Neuronal stem cell (in vitro differentiated cells): Measurements from ENCODE around the gene CKLF.
A peak's percentile ranks its signal among the peaks of the same experiment; 100 is the strongest.

ENCODE experiments used
- DNase-seq: peaks from one replicate; pipeline ENCODE4 v3.0.0-alpha.2; 2013; ENCODE audit warnings: low spot score
- H2AFZ ChIP-seq: one replicate; pipeline ENCODE4 v1.6.1; 2013; ENCODE audit warnings: mild to moderate bottlenecking, low read length, inconsistent platforms
- H2AK5ac ChIP-seq: 2 replicates; pipeline ENCODE4 v1.6.1; 2013; ENCODE audit warnings: low read depth, mild to moderate bottlenecking, inconsistent platforms, low read length, moderate library complexity, mixed read lengths
- H2BK120ac ChIP-seq: 2 replicates; pipeline ENCODE4 v1.6.1; 2013; ENCODE audit warnings: low read depth, mild to moderate bottlenecking, inconsistent platforms, low read length, moderate library complexity, mixed read lengths
- H2BK12ac ChIP-seq: one replicate; pipeline ENCODE4 v1.6.1; 2013; ENCODE audit warnings: low read length, inconsistent platforms
- H2BK15ac ChIP-seq: 2 replicates; pipeline ENCODE4 v1.6.1; 2013; ENCODE audit warnings: mild to moderate bottlenecking, low read length, inconsistent platforms, mixed read lengths
- H2BK5ac ChIP-seq: one replicate; pipeline ENCODE4 v1.6.1; 2013; ENCODE audit warnings: inconsistent platforms, mild to moderate bottlenecking, low read length, moderate library complexity
- H3K14ac ChIP-seq: one replicate; pipeline ENCODE4 v1.6.1; 2013; ENCODE audit warnings: low read length, inconsistent platforms
- H3K18ac ChIP-seq: 2 replicates; pipeline ENCODE4 v1.6.1; 2013; ENCODE audit warnings: low read length, inconsistent platforms
- H3K23ac ChIP-seq: 2 replicates; pipeline ENCODE4 v1.6.1; 2013; ENCODE audit warnings: low read depth, mild to moderate bottlenecking, mixed read lengths, low read length, inconsistent platforms; ENCODE audit not compliant: poor library complexity
- H3K27ac ChIP-seq: replicated peaks from 3 replicates; pipeline ENCODE4 v1.5.1; 2013; ENCODE audit warnings: low read length, inconsistent platforms
- H3K27me3 ChIP-seq, 3 experiments: 2 replicates each; pipeline ENCODE4 v1.6.1; 2013; ENCODE audit warnings: low read length in 3 of 3, mild to moderate bottlenecking in 2 of 3, inconsistent platforms in 1 of 3, low read depth in 1 of 3, mixed read lengths in 1 of 3, moderate library complexity in 1 of 3; ENCODE audit not compliant: control insufficient read depth in 3 of 3, insufficient read depth in 3 of 3
- H3K36me3 ChIP-seq, 2 donors: replicated peaks in 1 of 2; 2 replicates each; pipeline ENCODE4 v1.6.1; 2013; ENCODE audit warnings: low read length in 2 of 2; ENCODE audit not compliant: control insufficient read depth in 2 of 2, insufficient read depth in 2 of 2
- H3K4ac ChIP-seq: 2 replicates; pipeline ENCODE4 v1.6.1; 2013; ENCODE audit warnings: inconsistent platforms, mild to moderate bottlenecking, low read length, moderate library complexity
- H3K4me1 ChIP-seq, 2 donors: 1 replicate in 1 of 2; 2 replicates in 1 of 2; pipeline ENCODE4 v1.6.1; 2013; ENCODE audit warnings: low read length in 2 of 2, low read depth in 1 of 2; ENCODE audit not compliant: control insufficient read depth in 2 of 2, insufficient read depth in 1 of 2
- H3K4me2 ChIP-seq: one replicate; pipeline ENCODE4 v1.6.1; 2013; ENCODE audit warnings: mild to moderate bottlenecking, low read length, inconsistent platforms; ENCODE audit not compliant: insufficient read depth, poor library complexity, severe bottlenecking
- H3K4me3 ChIP-seq, 2 donors: 2 replicates each; pipeline ENCODE4 v1.5.1; 2013; ENCODE audit warnings: low read length in 2 of 2, mild to moderate bottlenecking in 2 of 2, inconsistent platforms in 1 of 2, moderate library complexity in 1 of 2
- H3K79me1 ChIP-seq: one replicate; pipeline ENCODE4 v1.6.1; 2013; ENCODE audit warnings: low read depth, mild to moderate bottlenecking, inconsistent platforms, low read length, moderate library complexity
- H3K9ac ChIP-seq: one replicate; pipeline ENCODE4 v1.6.1; 2013; ENCODE audit warnings: mild to moderate bottlenecking, low read depth, low read length, inconsistent platforms; ENCODE audit not compliant: poor library complexity
- H3K9me3 ChIP-seq, 2 donors: replicated peaks in 1 of 2; 2 replicates each; pipeline versions ENCODE3 to v1.6.1; 2013; ENCODE audit warnings: low read length in 2 of 2, mild to moderate bottlenecking in 2 of 2, inconsistent platforms in 1 of 2, low read depth in 1 of 2, mixed read lengths in 1 of 2, moderate library complexity in 1 of 2; ENCODE audit not compliant: control insufficient read depth in 2 of 2, insufficient read depth in 1 of 2
- H4K8ac ChIP-seq: one replicate; pipeline ENCODE4 v1.6.1; 2013; ENCODE audit warnings: low read depth, mild to moderate bottlenecking, inconsistent platforms, low read length, moderate library complexity
- H4K91ac ChIP-seq: one replicate; pipeline ENCODE4 v1.6.1; 2013; ENCODE audit warnings: low read length, low read depth, mild to moderate bottlenecking, inconsistent platforms; ENCODE audit not compliant: poor library complexity
- WGBS, 2 donors: extraction: QIAGEN DNeasy Blood & Tissue Kit; methylation state at CpG; one replicate each; pipeline ENCODE4 v1.1.7; 2013; ENCODE audit warnings: missing lambda C conversion rate in 2 of 2, mixed read lengths in 1 of 2; ENCODE audit not compliant: insufficient read length in 2 of 2, insufficient replicate concordance in 1 of 2; ENCODE audit errors: extremely low coverage in 2 of 2; 5-methylcytosine and 5-hydroxymethylcytosine counted together

CKLF gene

DNA sequence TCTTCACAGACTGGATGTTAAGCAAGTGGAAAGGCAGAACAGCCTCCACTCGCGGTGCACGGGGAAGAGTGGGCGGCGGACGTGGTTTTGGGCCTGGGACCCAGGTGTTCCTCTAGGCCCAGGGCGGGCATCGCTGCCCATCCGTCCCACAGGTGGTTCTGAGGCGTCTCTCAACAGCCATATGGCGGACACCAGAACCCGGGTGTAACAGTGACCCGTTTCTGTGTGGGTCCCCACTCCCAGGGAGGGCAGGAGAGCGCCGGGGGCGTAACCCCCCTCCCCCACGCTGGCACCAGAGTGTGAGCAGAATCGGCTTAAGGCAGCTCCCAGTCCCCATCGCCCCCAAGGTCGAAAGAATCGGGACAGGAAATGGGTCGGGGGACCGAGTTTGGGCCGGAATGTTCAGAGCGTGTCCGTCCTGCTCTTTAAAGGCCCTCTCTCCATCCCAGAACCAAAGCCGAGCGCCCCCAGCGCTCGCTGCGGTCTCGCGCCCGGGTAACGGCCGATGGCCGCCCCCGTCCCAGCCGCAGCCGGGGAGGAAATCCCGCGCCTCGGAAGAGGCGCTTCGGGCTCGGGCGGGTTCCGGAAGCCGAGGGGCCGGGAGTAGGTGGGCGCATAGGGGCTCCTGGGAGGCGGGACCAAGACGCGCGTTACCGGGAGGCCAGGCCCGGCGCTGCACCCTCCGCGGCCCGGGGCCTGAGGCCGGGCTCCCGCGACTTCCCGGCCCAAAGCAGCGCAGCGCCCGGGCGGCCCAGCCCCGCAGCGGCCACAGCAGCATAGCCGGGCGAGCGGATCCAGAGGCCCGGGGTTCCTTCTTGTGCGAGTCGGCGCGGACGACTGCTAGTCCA is 2.9 kb upstream of the CKLF start, which contains the start of gene TK2:
TSS of gene TK2 (minus strand) at position 839 of the 848 bp plus-strand sequence. CDS start at position 778, 61 bp downstream.
- no CpG with 5 or more reads among the region's 80 CpGs for WGBS, 2 donors
- peak within 1 kb of the TSS; percentile 58 to 82 for H3K4me3 ChIP-seq
- H2BK15ac ChIP-seq: no peak within 1 kb of the TSS
- H3K9me3 ChIP-seq: peaks cover 3 to 12% of the 10 kb centered on the region in 2 donors
- no peak within 1 kb of the TSS for H3K4ac ChIP-seq
- no peaks in the 10 kb centered on the region for H3K79me1 ChIP-seq
- peaks cover 0 to 12% of the 10 kb centered on the region in 2 donors for H3K36me3 ChIP-seq
- H3K4me2 ChIP-seq: peak within 1 kb of the TSS; percentile 83
- no peak within 1 kb of the TSS for H2BK120ac ChIP-seq
- peak within 1 kb of the TSS; percentile 76 for H2AK5ac ChIP-seq
- peak within 1 kb of the TSS; percentile 94 for H2AFZ ChIP-seq
- H4K8ac ChIP-seq: no peak within 1 kb of the TSS
- peak within 1 kb of the TSS; percentile 58 for H2BK5ac ChIP-seq
- peak within 1 kb of the TSS; percentile 56 for H4K91ac ChIP-seq
- H3K18ac ChIP-seq: peak within 1 kb of the TSS; percentile 90
- peak within 1 kb of the TSS; percentile 89 for H3K23ac ChIP-seq
- H3K27ac ChIP-seq: peak within 1 kb of the TSS; percentile 42
- no peak within 1 kb of the TSS for H3K14ac ChIP-seq
- peaks cover 8 to 11% of the 10 kb centered on the region in 2 donors for H3K4me1 ChIP-seq
- peak; percentile 54 for DNase-seq
- H2BK12ac ChIP-seq: no peak within 1 kb of the TSS
- H3K9ac ChIP-seq: peak within 1 kb of the TSS; percentile 75
- H3K27me3 ChIP-seq: no peaks in the 10 kb centered on the region

DNA sequence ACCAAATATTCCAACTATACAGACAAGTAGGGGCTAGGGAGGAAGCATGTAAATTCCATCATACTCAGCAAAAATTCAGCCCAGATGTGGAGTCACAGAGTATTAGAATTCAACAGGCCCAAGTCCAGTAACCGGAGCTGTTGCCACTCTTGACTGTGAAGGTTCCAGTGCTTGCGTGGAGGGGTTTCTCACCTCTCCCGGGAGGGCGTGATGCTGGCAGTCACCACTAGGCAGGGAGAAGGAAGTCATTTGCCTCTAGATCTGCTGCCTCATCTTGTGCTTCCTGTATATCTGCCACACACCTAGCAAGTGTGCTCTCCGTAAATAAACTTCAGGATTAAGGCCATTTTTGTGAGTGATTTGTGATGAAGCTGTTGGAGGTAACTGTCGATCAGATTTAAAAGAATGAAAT is 1.0 kb upstream of the CKLF start:
- peaks cover 0 to 8% of the 10 kb centered on the region in 2 donors for H3K36me3 ChIP-seq
- WGBS, 2 donors: no CpG with 5 or more reads among the region's 6 CpGs
- H2BK5ac ChIP-seq: no peak overlapping the region
- no peaks in the 10 kb centered on the region for H3K27me3 ChIP-seq
- H3K4me3 ChIP-seq: no peak overlapping the region
- H3K4me2 ChIP-seq: no peak overlapping the region
- H3K9me3 ChIP-seq: peaks cover 3 to 12% of the 10 kb centered on the region in 2 donors
- H3K4me1 ChIP-seq: peaks cover 8 to 11% of the 10 kb centered on the region in 2 donors
- H3K27ac ChIP-seq: no peak overlapping the region
- no peak overlapping the region for H3K9ac ChIP-seq
- no peak overlapping the region for H2BK120ac ChIP-seq
- no peak for DNase-seq
- no peaks in the 10 kb centered on the region for H3K79me1 ChIP-seq
- H2BK15ac ChIP-seq: no peak overlapping the region
- H2BK12ac ChIP-seq: no peak overlapping the region
- no peak overlapping the region for H3K23ac ChIP-seq
- no peak overlapping the region for H2AFZ ChIP-seq
- H4K8ac ChIP-seq: no peak overlapping the region
- H4K91ac ChIP-seq: no peak overlapping the region
- H3K4ac ChIP-seq: no peak overlapping the region
- H3K14ac ChIP-seq: no peak overlapping the region
- H2AK5ac ChIP-seq: no peak overlapping the region
- no peak overlapping the region for H3K18ac ChIP-seq

DNA sequence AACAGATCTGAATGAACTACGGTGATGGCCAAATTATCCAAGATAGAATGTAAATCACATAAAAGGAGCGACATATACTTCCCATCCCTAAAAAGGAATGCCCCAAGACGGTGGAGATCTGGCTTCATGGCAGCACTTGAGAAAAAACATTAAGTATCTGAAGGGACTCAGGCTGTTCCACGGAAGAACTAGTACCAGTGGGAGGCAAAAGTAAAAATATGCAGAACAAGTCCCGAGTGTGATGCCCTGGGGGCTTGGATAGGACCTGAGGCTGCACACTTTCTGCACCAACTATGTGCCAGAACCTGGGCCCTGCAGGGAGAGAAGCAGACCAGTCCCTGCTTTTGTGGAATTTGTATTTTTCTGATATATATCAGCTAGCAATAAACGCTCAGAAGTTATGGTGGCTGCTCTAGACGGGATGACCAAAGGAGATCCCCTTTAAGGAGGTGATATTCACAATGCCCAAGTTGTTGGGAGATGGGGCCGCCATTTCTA is 539 bp upstream of the CKLF start:
- no peak overlapping the region for H2AK5ac ChIP-seq
- peaks cover 0 to 8% of the 10 kb centered on the region in 2 donors for H3K36me3 ChIP-seq
- no peak overlapping the region for H3K14ac ChIP-seq
- H2BK120ac ChIP-seq: no peak overlapping the region
- H2BK12ac ChIP-seq: no peak overlapping the region
- no peak overlapping the region for H3K27ac ChIP-seq
- H3K9me3 ChIP-seq: peaks cover 3 to 12% of the 10 kb centered on the region in 2 donors
- peak overlapping the region; percentile 15 for H2BK5ac ChIP-seq
- H4K91ac ChIP-seq: no peak overlapping the region
- H3K23ac ChIP-seq: peak overlapping the region; percentile 70
- H3K79me1 ChIP-seq: no peaks in the 10 kb centered on the region
- no peak overlapping the region for H3K4ac ChIP-seq
- H3K9ac ChIP-seq: peak overlapping the region; percentile 85
- H3K18ac ChIP-seq: peak overlapping the region; percentile 100
- H3K4me1 ChIP-seq: peaks cover 8 to 11% of the 10 kb centered on the region in 2 donors
- peak overlapping the region; percentile 57 to 75 for H3K4me3 ChIP-seq
- H3K4me2 ChIP-seq: peak overlapping the region; percentile 78
- no peaks in the 10 kb centered on the region for H3K27me3 ChIP-seq
- peak overlapping the region; percentile 93 for H2AFZ ChIP-seq
- peak overlapping the region; percentile 89 for H2BK15ac ChIP-seq
- no peak for DNase-seq
- no CpG with 5 or more reads among the region's 8 CpGs for WGBS, 2 donors
- H4K8ac ChIP-seq: no peak overlapping the region

DNA sequence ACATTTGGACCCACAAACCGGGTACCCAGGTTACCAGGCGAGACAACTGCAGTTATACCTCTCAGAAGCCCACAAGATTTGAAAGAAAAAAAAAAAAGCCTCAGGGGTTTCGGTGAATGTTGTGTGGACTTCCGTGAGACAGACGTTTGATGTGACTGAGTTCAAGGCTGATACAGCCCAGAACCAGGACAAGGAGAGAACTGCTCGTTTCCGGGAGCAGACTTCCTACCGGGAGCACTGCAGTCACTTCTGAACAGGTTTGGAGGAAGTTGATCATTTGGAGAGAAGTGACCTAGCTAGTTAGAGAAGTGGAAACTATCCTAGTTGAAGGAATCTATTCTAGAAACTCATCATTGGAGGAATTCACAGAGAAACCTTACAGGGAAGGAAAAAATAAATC is 847 bp downstream of the CKLF start:
- Histone ChIP-seq H3K9me3 (peaks cover 3 to 12% of the 10 kb centered on the region in 2 donors), H4K8ac (no peak overlapping the region), H2AK5ac (no peak overlapping the region), H3K18ac (no peak overlapping the region), H3K23ac (no peak overlapping the region), H3K4ac (no peak overlapping the region), H3K4me1 (peaks cover 8 to 11% of the 10 kb centered on the region in 2 donors), H2BK15ac (no peak overlapping the region), H3K79me1 (no peaks in the 10 kb centered on the region), H4K91ac (no peak overlapping the region), H2BK120ac (no peak overlapping the region), H3K14ac (no peak overlapping the region), H2BK5ac (no peak overlapping the region), H3K27ac (no peak overlapping the region), H3K27me3 (no peaks in the 10 kb centered on the region), H3K9ac (no peak overlapping the region), H3K36me3 (peaks cover 0 to 21% of the 10 kb centered on the region in 2 donors), H3K4me3 (peak overlapping the region in 1 of 2 donors; percentile 57), H3K4me2 (no peak overlapping the region), H2AFZ (no peak overlapping the region), H2BK12ac (no peak overlapping the region)
- DNase-seq: no peak
- WGBS, 2 donors: no CpG with 5 or more reads among the region's 8 CpGs
